Keratinocyte (primary cell): ENCODE results near the gene SAE1. TPM values are rescaled to one million over a fixed set of nuclear protein-coding genes. Genes with fewer than 3 reads are reported as not detected.

Experiments
- DNase-seq: peaks from one replicate; pipeline ENCODE4 v3.0.0-alpha.2; 2011; ENCODE audit warnings: low read depth, missing footprints, low spot score
- FAIRE-seq: peaks from 2 replicates; lab custom pipeline; 2011; peaks lifted over from hg19 to GRCh38; lab: Jason Lieb, UNC
- H2AFZ ChIP-seq: 2 replicates; pipeline ENCODE4 v1.6.0; 2012; ENCODE audit warnings: low read length, control low read depth, inconsistent platforms; ENCODE audit not compliant: control insufficient read depth
- H3K27ac ChIP-seq: 2 replicates; pipeline ENCODE4 v1.5.1; 2011; ENCODE audit warnings: low read length; ENCODE audit not compliant: control insufficient read depth, insufficient read depth
- H3K27me3 ChIP-seq: 3 replicates; pipeline ENCODE4 v1.6.0; 2011; ENCODE audit warnings: low read length; ENCODE audit not compliant: control insufficient read depth, insufficient read depth; ENCODE audit errors: extremely low read depth
- H3K36me3 ChIP-seq, 2 experiments: 2 replicates in 1 of 2; 3 replicates in 1 of 2; pipeline ENCODE4 v1.5.1; 2011; ENCODE audit warnings: low read length in 2 of 2, mild to moderate bottlenecking in 1 of 2; ENCODE audit not compliant: control insufficient read depth in 2 of 2, insufficient read depth in 2 of 2; ENCODE audit errors: extremely low read depth in 1 of 2
- H3K4me1 ChIP-seq: 3 replicates; pipeline ENCODE4 v1.5.1; 2011; ENCODE audit warnings: low read length; ENCODE audit not compliant: control insufficient read depth, insufficient read depth; ENCODE audit errors: extremely low read depth
- H3K4me2 ChIP-seq: 3 replicates; pipeline ENCODE4 v1.6.0; 2011; ENCODE audit warnings: low read depth, low read length; ENCODE audit not compliant: control insufficient read depth, insufficient read depth; ENCODE audit errors: extremely low read depth
- H3K4me3 ChIP-seq, 3 experiments: fragments of 200-600 bp in 1 of 3; sonication (generic) in 1 of 3; 2 replicates in 2 of 3; 3 replicates in 1 of 3; pipeline ENCODE4 v1.5.1; 2011 to 2016; ENCODE audit warnings: low read length in 3 of 3, mild to moderate bottlenecking in 3 of 3, control low read depth in 2 of 3, inconsistent platforms in 1 of 3, low read depth in 1 of 3, mixed read lengths in 1 of 3, mixed run types in 1 of 3, moderate library complexity in 1 of 3; ENCODE audit not compliant: control insufficient read depth in 2 of 3, insufficient read depth in 2 of 3; ENCODE audit errors: extremely low read depth in 1 of 3
- H3K79me2 ChIP-seq: 2 replicates; pipeline ENCODE4 v1.6.0; 2012; ENCODE audit warnings: low read length; ENCODE audit not compliant: control insufficient read depth, insufficient read depth
- H3K9ac ChIP-seq: 3 replicates; pipeline ENCODE4 v1.6.0; 2011; ENCODE audit warnings: low read length; ENCODE audit not compliant: control insufficient read depth, insufficient read depth; ENCODE audit errors: extremely low read depth
- H3K9me1 ChIP-seq: 3 replicates; pipeline ENCODE4 v1.6.0; 2011; ENCODE audit warnings: low read length; ENCODE audit not compliant: control insufficient read depth, insufficient read depth; ENCODE audit errors: extremely low read depth
- H3K9me3 ChIP-seq: 2 replicates; pipeline ENCODE4 v1.5.1; 2012; ENCODE audit warnings: low read depth, low read length; ENCODE audit not compliant: control insufficient read depth
- H4K20me1 ChIP-seq: 3 replicates; pipeline ENCODE4 v1.6.0; 2011; ENCODE audit warnings: low read length; ENCODE audit not compliant: control insufficient read depth, insufficient read depth; ENCODE audit errors: extremely low read depth
- CTCF ChIP-seq, 3 experiments: IDR thresholded peaks in 1 of 3; conservative IDR thresholded peaks in 1 of 3; optimal IDR thresholded peaks in 1 of 3; 2 replicates in 2 of 3; 3 replicates in 1 of 3; pipeline versions ENCODE3 to v1.5.1; 2011; ENCODE audit warnings: low read length in 3 of 3, mild to moderate bottlenecking in 3 of 3, moderate library complexity in 2 of 3, control low read depth in 1 of 3, inconsistent platforms in 1 of 3; ENCODE audit not compliant: insufficient read depth in 2 of 3; ENCODE audit errors: extremely low read depth in 1 of 3
- EZH2 ChIP-seq: IDR thresholded peaks from one replicate; pipeline ENCODE4 v1.6.1; 2012; ENCODE audit warnings: inconsistent platforms, mild to moderate bottlenecking, low read length, moderate library complexity
- dilution Hi-C: fragments of 300-500 bp; cut with MboI; formaldehyde crosslinking; loops from one replicate; pipeline ENCODE4 v1.7.0; 2020; ENCODE audit warnings: low sequenced_read_pairs; ENCODE audit not compliant: extremely low pct_ligation_motif_present
- polyA plus RNA-seq, 5 experiments: library from polyadenylated mRNA; depleted of rRNA in 3 of 5; stranded (reverse) in 3 of 5; stranded (forward) in 1 of 5; unstranded in 1 of 5; fragments of >200 nt; gene quantifications; 1 replicate in 1 of 5; 2 replicates in 3 of 5; 3 replicates in 1 of 5; pipeline versions ENCODE4 v1.2.1 to v1.2.3, GENCODE V29; 2011 to 2012; ENCODE audit warnings: missing spikeins in 2 of 5, low read depth in 1 of 5, low replicate concordance in 1 of 5

The SAE1 gene
- polyA plus RNA-seq, 1 donor (not counting 4 experiments of a cell fraction or from before 2014, with no cell fraction given), result 102 TPM

GRCh38 chr19:47133021-47133471 lies 2.4 kb downstream of the SAE1 start:
- DNase-seq (no peak), FAIRE-seq (no peak)
- Histone ChIP-seq H3K4me3 (no peak overlapping the region), H3K9me3 (no peaks in the 10 kb centered on the region), H3K27me3 (no peaks in the 10 kb centered on the region), H3K79me2 (peaks cover 71% of the 10 kb centered on the region), H3K27ac (no peak overlapping the region), H3K9ac (no peak overlapping the region), H2AFZ (no peak overlapping the region), H3K4me2 (no peak overlapping the region), H3K4me1 (peaks cover 6% of the 10 kb centered on the region), H4K20me1 (peaks cover 9% of the 10 kb centered on the region), H3K36me3 (peaks cover 0 to 2% of the 10 kb centered on the region in 2 experiments), H3K9me1 (no peaks in the 10 kb centered on the region)
- TF ChIP-seq CTCF (optimal IDR thresholded peaks at IDR 0.05 in 1 of 3, IDR thresholded peaks at IDR 0.05 in 1 of 3, conservative IDR thresholded peaks at IDR 0.05 in 1 of 3; ENCODE audit: extremely low read depth in 1 of 3, insufficient read depth in 2 of 3, low read length in 3 of 3) (no peak), EZH2 (no peak)
- dilution Hi-C loops, result no loop called here

- Histone ChIP-seq H3K4me1 (peaks cover 6% of the 10 kb centered on the region), H3K9me3 (no peaks in the 10 kb centered on the region), H3K9ac (no peak overlapping the region), H3K4me3 (no peak overlapping the region), H3K4me2 (peak overlapping the region; percentile 3), H2AFZ (no peak overlapping the region), H4K20me1 (peaks cover 9% of the 10 kb centered on the region), H3K36me3 (peaks cover 0 to 2% of the 10 kb centered on the region in 2 experiments), H3K27me3 (no peaks in the 10 kb centered on the region), H3K27ac (no peak overlapping the region), H3K9me1 (no peaks in the 10 kb centered on the region), H3K79me2 (peaks cover 86% of the 10 kb centered on the region)
- DNase-seq, result no peak
- FAIRE-seq, result no peak
- no peak for TF ChIP-seq EZH2
- TF ChIP-seq CTCF (optimal IDR thresholded peaks at IDR 0.05 in 1 of 3, IDR thresholded peaks at IDR 0.05 in 1 of 3, conservative IDR thresholded peaks at IDR 0.05 in 1 of 3; ENCODE audit: extremely low read depth in 1 of 3, insufficient read depth in 2 of 3, low read length in 3 of 3), result no peak
- dilution Hi-C loops, result no loop called here
Measured at GRCh38 chr19:47134545-47134944, 3.9 kb downstream of the SAE1 start.
